Activated CD4-positive, CD25-positive, alpha-beta regulatory T cell treated with anti-CD3 and anti-CD28 coated beads, Interleukin-2, amount 50 U/mL, for 72 hours (primary cell): ENCODE data around the gene C11orf21.
A peak's percentile ranks its signal among the peaks of the same experiment; 100 is the strongest.

Source experiments
- DNase-seq: peaks from one replicate; pipeline ENCODE4 v3.0.0; 2021

Gene C11orf21

DNA sequence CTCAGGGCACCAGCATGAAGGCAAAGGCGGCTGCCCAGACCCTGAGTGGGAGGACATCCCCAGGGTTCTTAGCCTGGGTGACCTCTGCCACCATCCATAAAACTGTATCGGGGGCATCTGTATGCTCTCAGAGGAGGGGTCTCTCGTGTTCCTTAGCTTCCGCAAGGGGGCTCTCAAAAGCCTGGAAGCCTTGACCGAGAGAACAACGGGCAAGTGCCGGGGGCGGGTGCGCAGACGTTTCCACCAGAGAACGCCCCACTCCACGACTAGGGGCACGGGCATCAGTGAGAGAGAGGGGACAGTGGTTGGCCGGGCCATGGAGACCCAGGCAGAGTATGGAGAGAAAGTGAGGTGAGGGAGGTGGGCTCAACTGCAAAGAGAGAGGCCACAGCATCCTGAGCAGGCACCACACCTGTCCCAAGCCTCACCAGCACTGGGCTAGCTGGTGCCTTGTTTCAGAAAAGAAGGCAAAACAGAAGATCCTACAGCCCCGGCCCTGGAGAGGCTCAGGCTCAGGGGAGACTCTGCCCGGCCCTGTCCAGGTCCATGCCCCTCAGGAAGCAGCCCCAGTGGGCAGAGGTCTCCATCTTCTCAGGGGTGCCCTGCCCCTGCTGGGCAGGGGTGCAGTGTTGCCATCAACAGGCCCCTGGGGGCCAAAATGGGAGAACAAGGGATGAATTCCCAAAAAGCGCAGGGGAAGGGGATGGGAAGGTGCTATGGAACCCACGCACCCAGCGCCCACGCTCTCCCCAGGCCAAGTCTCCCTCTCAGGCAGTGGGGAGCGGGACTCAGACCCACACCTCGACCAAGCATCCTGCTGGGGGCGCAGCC is 6.0 kb upstream of the C11orf21 start:
- DNase-seq = no peak

DNA sequence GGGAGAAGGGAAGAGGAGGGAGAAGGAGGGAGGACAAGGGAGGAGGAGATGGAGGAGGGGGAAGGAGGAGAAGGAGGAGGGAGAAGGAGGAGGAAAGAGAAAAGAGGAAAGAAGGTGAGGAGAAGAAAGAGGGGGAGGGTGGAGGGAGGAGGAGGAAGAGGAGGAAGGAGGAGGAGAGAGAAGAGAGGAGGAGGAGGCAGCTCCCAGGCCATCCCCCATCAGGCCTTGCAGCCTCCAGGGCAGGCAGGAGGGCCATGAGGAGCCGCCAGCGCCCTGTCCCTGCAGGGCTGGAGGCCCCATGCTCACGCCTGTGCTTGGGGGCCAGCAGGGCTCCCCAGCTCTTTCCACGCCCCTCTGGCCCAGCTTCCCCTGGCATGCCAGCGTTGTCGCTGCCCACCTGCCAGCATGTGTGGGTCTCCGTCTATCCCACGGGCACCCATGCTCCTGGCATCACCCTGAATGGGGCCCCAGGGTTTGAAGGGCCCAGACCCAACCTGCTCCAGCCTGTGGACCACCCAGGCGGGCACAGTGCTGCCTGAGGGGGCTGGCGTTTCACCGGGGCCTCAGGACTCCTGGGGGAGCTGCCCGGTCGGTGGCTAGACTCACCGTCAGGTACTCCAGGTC is 5.3 kb upstream of the C11orf21 start:
- no peak for DNase-seq

DNA sequence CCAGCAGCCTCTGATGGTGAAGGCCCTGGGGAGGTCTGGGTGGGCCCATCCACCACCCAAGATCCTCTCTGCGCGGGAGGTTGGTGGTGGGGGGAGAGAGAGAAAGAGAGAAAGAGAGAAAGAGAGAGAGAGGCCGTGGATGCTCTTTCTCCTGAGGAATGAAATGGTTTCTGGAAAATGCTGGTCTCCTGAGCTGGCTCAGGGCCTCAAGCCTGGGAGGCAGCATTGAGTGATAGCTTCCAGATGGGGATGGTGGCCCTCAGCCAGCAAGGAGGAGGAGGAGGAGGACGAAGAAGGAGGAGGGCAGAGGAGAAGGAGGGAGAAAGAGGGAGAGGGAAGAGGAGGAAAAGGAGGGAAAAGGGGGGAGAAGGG is 4.7 kb upstream of the C11orf21 start:
- no peak for DNase-seq

DNA sequence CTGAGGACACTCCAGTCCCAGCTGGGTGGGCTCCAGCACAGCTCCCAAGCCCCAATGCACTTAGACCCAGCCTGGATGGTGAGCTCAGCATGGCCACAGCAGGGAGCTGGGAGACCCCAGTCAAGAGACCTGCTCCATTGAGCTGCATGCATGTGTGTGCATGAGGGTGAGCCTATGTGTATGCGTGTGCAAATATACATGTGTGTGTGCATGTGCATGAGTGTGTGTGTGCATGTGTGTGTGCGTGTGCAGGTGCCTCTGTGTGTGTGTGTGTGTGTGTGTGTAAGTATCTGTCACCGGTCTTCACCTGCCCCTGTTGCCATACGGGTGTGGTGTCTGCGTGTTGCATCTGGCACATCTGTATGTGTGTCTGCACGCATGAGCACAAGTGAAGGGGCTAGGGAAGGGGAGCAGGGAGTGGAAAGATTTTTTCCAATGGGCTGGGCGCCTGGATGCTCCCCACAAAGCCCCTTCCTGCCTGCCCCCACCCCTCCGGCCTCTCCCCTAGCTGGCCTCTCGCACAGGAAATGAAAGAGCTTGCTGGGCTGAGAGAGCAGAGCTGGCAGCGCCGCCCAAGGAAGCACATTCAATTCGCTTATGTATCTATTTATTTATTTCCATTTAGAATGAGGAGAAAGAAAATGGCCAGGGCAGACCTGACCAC is 4.2 kb upstream of the C11orf21 start:
- no peak for DNase-seq

DNA sequence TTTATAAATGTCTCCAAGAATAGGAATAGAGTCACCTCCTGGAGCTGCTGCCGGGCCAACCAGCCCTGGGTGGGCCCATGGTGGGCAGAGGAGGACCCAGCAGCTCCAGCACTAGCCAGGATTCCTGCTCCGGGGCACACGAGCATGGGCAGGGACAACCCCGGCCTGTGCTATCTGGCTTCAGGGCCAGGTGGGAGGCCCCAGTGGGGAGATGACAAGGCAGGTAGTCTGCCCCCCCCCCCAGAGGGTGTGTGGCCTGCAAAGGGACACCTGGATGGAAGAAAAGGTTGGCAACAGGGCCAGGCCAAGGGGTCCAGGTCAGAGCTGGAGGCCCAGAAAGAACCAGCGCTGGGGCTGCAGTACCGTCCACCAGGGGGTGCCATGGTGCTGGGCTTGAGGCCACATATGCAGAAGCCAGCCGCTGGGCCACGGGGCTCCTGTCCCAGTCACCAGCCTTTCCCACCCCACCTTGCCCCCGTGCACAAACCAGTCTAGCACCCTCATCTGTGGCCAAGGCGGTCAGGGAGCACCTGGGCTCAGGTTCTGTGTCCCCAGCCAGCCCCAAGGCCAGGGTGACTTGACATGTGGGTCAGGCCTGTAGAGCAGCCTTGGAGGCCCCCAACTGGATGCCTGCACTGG is 3.5 kb upstream of the C11orf21 start:
- DNase-seq = peak; percentile 89

DNA sequence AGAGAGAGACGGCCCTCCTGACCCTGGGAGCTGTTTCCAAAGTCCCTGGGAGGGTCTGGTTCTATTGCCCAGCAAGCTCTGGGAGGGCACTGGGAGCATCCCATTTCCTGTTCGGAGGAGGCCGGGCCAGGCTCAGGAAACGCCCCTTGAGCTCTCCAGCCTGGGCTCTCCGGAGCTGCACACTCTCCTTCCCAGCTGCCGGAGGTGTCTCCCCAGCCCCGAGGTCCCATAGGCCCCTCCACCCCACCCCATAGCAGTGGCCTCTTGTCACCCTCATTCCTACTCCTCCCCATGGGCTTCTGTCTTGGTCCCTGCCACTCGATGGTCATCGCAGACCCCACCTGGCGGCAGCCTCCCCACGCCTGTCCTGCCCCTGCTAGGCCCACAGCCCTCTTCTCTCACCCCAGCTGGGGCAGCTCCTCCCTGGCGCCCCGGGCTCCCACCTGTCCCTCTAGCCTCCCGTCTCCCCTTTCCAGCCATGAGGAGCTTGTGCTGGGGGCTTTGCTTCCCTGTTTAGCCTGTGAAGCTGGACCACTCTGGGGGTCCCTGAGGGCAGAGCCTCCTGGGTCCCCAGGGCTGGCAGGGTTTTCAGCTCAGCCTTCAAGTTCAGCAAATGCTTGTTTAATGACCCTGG is 2.9 kb upstream of the C11orf21 start:
- DNase-seq = no peak

DNA sequence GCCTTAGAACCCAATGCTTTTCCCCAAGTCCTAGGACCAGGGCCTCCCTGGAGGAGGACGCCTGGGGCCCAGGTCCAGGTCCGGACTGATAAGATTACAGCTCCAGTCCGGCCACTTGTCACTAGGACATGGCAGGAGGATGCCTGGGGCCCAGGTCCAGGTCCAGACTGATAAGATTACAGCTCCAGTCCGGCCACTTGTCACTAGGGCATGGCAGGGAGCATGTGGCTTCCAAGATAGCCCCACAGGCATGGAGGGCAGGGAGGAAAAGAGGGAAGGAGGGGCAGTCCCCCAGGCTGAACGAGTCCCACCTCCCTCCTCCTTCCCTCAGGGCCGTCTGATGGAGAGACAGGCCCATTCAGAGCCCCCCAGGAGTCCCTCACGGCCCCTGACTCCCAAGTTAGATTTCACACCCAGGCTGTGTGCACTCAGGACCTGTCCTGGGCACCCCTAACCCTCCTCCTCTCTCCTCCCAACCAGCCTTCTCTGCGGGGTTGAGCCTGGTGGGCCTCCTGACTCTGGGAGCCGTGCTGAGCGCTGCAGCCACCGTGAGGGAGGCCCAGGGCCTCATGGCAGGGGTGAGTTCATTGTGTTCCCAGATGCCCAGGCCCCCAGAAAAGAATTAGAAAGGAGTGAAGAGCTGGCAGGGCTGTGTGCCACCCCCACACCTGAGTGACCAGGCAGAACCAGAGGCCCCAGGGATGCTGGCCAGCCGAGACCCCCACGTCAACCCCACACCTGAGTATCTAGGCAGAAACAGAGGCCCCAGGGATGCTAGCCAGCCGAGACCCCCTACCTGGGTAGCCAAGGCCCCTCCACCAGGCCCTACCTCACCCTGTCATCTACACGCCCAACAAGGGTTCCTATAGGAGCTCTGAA is 2.1 kb upstream of the C11orf21 start:
- DNase-seq = no peak

DNA sequence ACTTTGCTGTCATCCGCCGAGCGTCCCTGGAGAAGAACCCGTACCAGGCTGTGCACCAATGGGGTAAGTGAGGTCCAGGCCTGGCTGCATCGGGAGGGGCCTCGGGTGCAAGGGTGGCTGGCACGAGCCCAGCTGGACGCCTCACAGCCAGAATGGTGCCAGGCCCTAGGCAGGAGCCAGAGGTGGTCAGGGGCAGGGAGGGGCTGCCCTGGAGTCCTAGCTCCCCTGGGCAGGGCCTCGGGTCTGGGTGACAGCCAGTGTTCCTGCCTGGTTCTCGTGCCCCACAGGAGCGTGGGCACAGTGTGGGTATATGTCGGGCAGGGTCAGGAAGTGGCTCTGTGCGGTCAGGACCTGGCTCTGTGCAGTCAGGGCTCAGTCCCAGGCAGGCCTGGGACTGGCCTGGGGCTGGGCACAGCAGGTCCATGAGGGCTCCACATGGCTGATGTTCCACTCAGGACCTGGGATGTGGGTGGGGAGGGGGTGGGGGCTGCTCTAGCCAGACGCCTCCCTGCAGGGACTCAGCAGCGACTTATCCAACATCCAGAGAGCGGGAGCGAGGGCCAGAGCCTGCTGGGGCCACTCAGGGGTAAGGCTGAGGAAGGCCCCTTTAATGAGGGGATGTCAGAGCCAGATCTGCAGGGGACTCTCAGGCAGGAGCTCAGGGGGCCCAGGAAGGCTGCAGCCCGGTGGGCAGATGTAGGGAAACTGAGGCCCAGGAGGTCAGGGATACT is 1.3 kb upstream of the C11orf21 start:
- no peak for DNase-seq

DNA sequence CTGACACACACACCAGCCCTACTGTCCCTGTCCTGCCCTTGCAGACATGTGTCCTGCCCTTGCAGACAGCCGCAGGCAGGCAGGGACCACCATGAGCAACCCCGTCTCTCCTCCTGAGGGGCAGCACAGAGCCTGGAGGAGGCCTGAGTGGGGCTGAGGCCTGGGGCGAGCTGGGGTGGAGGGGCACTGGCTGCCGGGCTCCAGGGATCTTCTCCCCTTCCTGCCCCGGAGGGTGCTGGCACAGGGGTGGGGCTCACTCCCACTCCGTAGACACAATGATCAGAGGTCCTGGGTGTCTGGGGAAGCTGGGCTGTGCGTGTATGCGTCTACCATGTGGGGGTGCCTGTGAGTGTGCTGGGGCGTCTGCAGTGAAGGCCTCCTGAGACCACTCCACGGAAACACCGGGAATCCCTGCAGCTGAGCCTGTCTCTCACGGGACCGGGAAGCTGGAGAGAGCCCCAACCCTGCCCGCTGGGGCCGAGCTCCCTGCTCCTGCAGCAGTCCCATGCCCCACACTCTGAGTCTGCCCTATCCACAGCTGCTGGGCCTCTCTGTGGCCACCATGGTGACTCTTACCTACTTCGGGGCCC is 683 bp upstream of the C11orf21 start:
- no peak for DNase-seq

DNA sequence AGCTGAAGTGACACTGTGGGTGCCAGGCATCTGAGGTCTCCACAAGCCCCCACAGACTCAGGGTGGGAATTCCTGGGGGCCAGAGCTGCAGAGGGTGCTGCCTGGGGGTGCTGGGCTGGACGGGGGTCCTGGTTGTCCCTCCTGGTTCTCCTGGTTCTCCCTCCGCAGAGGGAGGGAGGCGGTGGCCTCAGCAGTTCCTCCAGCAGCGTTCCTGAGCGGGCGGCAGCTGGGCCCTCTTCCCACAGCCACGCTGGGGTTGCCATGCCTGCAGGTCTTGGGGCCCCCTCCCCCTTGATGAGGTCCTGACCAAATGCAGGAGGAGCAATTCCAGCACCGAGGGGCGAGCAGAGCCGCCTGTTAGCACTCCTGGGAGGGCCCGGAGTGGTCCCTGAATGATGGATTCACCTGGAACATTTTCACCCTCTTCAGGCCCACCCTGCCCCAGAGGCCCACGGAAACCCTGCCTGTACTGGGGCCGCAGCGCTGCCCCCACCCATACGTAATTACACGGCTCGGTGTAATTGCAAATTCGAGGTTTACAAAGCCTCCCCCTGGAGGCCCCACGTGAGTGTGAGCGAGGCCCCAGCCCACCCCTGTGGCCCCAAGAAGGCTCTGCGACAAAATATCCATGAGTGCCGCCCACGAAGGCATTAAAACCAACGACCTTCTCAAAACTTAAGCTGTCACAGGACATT is 635 bp downstream of the C11orf21 start:
- no peak for DNase-seq

DNA sequence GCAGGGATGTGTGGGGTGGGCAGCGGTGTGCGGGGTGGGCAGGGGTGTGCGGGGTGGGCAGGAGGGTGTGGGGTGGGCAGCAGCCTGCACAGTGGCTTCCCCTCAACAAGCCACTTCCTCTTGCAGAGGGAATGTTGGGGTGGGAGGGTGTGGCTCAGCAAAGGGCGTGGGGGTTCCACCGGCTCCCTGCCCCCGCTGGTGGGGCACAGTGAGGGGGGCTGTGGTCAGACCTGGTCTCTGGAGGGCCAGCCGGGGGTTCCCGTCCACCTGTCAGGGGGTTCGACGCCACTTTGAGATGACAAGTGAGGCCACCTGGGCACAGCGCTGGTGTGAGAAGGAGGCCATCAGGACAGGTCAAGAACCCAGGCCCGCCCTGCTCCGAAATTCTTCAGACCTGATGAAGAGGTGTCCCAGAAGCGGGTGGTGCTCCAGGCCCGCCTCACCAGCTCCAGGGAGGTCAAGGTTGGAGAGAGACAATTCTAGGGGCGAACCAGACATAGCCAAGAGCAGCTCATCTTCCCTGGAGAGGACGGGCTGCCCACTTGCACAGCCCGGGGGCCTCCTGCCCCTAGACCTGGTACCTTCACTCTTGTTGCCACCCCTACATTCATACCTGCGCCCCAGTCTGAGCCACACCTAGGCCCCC is 1.3 kb downstream of the C11orf21 start:
- DNase-seq = no peak

DNA sequence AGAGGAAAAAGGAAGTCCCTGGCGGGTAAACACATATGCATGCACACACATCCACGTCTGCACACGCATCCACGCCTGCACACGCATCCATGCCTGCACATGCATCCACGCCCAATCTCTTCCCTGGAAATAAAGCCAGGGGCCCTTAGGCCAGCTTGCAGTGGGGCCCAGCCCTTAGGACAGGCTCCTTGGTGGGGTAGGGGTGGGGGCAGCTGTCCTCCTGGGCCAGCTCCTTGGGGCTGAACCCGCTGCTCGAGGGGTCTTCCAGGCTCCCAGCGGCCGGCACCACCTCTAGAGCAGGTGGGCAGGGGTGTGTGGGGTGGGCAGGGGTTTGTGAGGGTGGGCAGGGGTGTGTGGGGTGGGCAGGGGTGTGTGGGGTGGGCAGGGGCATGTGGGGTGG is 1.9 kb downstream of the C11orf21 start:
- DNase-seq = no peak

DNA sequence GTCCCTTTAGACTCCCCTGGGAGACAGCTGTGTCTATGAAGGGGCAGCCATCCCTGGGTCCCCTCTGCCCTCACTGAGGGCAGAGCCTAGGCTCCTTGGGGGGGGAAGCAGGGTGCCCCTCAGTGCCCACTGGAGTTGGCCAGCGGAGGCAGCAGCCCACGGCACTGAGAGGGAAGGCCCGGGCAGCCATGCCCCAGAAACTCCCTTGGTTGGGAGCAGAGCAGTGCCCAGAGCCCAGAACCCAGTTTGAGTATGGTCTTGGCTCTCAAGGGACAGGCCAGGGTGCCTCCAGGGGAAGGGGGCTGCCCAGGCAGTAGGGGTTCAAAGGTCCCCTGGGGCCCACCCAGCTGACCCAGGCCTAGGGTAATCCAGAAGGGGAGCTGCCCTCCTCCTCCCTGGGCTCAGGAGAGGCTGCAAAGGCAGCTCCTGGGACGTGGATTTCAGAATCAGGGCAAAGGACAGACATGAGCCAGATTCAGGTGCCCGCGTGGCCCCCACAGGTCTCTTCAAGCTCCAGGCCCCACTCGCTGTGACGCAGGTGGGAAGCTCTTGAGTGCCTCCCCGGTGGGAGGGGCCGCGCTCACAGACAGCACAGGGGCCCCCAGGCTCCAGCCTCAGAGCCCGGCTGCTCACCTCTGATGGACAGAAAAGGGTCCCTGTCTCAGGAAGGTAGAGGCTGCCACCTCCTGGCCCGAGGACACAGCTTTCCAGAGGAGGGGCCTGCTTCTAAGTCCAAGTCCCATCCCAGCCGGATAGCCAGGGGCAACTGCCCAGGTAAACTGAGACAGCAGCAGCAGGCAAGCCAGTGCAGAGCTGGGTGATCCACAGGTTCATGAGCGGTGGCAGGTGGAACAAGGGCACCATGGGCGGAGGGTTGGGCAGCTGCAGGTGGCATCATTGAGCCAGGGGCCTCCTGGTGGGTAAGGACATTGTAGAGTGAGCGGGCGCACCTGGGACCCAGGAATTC is 2.6 kb downstream of the C11orf21 start:
- no peak for DNase-seq

DNA sequence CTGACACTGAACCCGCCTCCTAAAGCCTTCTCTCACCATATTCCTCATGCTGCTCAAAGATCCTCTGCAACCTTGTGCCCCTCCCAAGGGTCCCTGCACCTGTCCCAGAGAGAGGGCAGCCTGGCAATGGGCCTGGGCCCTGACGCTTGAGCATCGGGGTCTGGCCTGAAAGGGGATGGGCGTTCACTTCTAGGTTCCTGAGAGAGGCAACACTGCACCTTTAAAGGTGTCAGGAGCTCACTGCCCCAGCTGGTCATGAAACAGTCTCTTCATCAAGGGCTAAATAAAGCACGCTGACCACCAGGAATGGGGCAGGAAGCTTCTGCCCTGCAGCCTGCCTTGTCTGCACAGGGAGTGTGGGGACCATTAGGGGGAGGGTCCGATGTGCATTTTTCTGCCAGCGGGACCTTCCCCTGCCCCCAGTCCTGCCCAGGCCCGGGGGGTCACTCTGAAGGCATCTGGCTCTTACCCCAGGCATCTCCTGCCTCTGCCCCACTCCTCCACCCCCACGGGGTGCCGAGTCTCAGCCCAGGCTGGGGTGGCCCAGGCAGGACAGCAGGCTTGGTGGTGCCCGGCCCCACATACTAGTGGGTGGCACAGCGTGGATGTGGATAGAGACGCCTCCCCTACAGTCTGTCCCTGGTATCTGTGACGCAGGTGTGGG is 3.5 kb downstream of the C11orf21 start:
- DNase-seq = no peak

DNA sequence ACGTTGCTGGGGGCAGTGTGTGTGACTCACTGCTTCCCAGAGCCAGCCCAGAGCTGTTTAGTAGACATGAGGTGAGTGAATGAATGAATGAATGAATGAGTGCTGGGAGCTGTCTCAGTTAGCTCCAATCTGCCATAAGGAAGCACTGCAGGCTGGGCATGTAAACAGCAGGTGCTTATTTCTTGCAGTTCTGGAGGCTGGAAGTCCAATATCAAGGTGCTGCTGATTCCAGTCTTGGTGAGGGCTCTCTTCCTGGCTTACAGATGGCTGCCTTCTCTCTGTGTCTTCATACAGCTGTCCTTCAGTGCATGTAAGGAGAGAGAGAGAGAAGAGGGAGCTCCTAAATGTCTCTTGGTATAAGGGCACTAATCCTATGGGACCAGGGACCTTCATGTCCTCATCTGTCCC is 4.1 kb downstream of the C11orf21 start:
- DNase-seq = no peak

DNA sequence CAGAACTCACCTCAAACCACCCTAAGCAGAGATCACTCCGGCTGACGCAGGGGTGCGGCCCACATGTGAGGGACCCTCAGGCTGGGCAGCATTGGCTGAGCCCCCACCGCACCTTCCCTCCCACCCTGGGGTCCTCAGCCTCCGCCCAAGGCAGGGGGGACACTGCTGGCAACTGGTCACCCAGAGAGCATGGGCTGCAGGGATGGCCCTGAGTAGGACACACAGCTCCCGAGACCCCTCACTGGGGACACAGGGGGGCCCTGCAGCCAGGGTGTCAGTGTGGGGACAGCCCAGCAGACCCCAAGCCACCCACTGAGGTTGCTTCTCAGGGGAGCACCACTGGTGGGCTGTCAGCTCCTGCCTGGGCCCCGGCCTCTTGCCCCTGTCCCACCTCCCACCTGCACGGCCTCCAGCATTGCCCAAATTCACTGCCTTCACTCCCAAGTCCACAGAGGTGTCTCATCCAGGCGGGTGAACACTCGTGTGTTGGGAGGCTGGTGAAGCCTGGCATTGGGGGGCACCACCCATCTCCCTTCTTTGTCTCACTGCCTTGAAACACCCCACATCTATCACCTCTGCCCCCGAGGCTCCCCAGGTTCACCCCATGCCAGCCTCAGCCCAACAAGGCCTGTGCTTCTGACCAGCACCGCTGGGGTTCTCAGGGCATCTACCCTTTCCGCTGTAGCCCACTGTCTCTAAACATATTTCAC is 4.7 kb downstream of the C11orf21 start:
- no peak for DNase-seq
